HL-60 (cell line): ENCODE measurements around the gene BABAM1.

Experiments used
- GABPA ChIP-seq: IDR thresholded peaks from 2 replicates; pipeline ENCODE4 v1.6.1; 2012; ENCODE audit warnings: low read depth
- POLR2AphosphoS5 ChIP-seq: IDR thresholded peaks from 2 replicates; pipeline ENCODE4 v1.6.1; 2012; ENCODE audit warnings: low read depth
- SPI1 ChIP-seq: IDR thresholded peaks from 2 replicates; pipeline ENCODE4 v1.6.1; 2012; ENCODE audit warnings: low read depth, mild to moderate bottlenecking, borderline replicate concordance
- TF ChIP-seq, protein P1 (sequence below): IDR thresholded peaks from one replicate; pipeline ENCODE4 v1.5.1; 2011; ENCODE audit warnings: low read length, control low read depth, inconsistent platforms; ENCODE audit not compliant: insufficient read depth
- TF ChIP-seq, protein P2 (sequence below): IDR thresholded peaks from 2 replicates; pipeline ENCODE4 v1.6.1; 2012; ENCODE audit warnings: low read depth; ENCODE audit not compliant: insufficient replicate concordance

DNA sequence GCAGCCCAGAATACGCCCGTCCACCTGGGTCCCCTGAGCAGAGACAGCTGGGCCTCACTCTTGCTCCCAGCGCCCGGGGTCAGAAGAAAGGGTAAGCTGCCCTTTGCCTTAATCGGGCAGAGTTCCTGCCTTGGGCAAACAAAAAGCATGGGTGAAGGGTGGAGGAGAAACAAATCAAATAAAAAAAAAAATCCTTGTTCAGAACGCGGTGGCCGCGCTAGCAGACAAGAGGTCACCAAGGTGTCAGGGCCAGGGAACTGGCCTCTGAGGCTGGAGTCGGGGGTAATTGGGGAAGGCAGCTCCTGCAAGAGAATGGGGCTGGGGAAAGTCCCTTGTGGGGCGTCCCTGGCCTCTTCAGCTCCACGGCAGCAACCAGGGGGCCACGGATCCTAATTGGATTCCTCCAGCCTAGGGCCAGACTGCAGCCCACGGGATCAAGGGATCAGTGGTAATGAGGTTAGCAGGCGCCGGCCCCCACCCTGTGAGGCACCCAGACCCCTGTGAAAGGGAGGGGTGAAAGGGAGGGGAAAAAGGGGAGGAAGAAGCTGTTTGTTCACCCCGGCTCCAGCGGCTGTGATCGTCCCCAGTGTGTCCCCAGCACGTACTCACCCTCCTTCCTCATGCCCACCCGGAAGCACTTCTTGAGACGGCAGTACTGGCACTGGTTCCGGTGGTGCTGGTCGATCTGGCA, 27.0 kb upstream of the BABAM1 start:
- TF ChIP-seq, protein P1, sequence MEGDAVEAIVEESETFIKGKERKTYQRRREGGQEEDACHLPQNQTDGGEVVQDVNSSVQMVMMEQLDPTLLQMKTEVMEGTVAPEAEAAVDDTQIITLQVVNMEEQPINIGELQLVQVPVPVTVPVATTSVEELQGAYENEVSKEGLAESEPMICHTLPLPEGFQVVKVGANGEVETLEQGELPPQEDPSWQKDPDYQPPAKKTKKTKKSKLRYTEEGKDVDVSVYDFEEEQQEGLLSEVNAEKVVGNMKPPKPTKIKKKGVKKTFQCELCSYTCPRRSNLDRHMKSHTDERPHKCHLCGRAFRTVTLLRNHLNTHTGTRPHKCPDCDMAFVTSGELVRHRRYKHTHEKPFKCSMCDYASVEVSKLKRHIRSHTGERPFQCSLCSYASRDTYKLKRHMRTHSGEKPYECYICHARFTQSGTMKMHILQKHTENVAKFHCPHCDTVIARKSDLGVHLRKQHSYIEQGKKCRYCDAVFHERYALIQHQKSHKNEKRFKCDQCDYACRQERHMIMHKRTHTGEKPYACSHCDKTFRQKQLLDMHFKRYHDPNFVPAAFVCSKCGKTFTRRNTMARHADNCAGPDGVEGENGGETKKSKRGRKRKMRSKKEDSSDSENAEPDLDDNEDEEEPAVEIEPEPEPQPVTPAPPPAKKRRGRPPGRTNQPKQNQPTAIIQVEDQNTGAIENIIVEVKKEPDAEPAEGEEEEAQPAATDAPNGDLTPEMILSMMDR = no peak
- TF ChIP-seq POLR2AphosphoS5 (no peak), GABPA (no peak), SPI1 (no peak)
- TF ChIP-seq, protein P2, sequence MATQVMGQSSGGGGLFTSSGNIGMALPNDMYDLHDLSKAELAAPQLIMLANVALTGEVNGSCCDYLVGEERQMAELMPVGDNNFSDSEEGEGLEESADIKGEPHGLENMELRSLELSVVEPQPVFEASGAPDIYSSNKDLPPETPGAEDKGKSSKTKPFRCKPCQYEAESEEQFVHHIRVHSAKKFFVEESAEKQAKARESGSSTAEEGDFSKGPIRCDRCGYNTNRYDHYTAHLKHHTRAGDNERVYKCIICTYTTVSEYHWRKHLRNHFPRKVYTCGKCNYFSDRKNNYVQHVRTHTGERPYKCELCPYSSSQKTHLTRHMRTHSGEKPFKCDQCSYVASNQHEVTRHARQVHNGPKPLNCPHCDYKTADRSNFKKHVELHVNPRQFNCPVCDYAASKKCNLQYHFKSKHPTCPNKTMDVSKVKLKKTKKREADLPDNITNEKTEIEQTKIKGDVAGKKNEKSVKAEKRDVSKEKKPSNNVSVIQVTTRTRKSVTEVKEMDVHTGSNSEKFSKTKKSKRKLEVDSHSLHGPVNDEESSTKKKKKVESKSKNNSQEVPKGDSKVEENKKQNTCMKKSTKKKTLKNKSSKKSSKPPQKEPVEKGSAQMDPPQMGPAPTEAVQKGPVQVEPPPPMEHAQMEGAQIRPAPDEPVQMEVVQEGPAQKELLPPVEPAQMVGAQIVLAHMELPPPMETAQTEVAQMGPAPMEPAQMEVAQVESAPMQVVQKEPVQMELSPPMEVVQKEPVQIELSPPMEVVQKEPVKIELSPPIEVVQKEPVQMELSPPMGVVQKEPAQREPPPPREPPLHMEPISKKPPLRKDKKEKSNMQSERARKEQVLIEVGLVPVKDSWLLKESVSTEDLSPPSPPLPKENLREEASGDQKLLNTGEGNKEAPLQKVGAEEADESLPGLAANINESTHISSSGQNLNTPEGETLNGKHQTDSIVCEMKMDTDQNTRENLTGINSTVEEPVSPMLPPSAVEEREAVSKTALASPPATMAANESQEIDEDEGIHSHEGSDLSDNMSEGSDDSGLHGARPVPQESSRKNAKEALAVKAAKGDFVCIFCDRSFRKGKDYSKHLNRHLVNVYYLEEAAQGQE = no peak
